Stimulated activated CD8-positive, alpha-beta memory T cell treated with anti-CD3 and anti-CD28 coated beads, Interleukin-4, amount 100 ng/mL, for 24 hours (primary cell): ENCODE results near the gene TRABD2A.

Experiments
- DNase-seq: peaks from one replicate; pipeline ENCODE4 v3.0.0-alpha.2; 2020; ENCODE audit warnings: low read depth

The TRABD2A gene

GRCh38 chr2:84817239-84817655 is 63.6 kb downstream of the TRABD2A start:
- DNase-seq: no peak

DNA sequence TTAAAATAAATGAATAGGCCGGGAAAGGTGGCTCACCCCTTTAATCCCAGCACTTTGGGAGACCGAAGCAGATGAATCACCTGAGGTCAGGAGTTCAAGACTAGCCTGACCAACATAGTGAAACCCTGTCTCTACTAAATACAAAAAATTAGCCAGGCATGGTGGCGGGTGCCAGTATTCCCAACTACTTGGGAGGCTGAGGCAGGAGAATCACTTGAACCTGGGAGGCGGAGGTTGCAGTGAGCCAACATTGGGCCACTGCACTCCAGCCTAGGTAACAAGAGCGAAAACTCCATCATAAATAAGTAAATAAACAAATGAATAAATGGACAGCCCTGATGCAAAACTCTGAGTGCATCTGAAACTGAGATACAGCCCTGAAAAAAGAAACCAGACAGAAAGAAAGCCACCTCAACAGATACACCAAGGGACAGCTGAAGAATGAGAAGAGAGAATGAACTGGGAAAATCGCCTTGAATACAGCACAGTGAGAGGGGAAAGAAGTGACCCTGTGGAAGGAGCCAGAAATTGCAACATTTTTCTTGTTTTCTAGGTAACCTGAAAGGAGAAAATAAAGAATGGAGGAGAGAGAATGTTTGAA is 64.4 kb downstream of the TRABD2A start:
- no peak for DNase-seq

GRCh38 chr2:84815146-84815545 is 65.7 kb downstream of the TRABD2A start:
- DNase-seq: no peak

DNA sequence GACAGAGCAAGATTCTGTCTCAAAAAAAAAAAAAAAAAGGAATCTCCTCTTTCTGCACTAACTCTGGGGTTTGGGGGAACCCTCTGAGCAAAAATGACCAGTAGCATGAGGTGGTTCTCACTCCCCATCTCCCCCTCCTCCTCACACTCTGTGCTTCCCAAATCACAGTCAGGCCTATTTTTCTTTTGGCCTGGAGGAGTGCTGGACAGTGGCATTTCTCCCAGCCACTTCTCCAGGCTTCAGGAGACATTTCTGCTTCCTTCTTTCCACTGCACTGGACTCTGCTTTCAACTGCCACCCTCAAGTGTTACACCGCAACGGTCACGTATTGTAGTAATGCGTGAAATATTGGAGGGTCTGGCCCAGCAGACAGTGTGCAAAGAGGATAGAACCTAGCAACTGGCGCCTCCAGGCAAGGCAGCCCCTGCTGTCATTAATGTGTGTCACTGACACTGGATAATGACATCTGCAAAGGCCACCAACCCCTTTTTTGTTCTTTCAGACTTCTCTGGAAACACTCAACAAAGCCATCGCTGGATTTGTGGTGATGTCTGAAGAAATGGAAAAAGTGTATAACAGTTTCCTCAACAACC is 68.9 kb downstream of the TRABD2A start:
- DNase-seq: no peak

- DNase-seq: no peak
Measured at GRCh38 chr2:84808279-84808678, 72.6 kb downstream of the TRABD2A start.

- DNase-seq: no peak
Measured at GRCh38 chr2:84807063-84807485, 73.8 kb downstream of the TRABD2A start.

DNA sequence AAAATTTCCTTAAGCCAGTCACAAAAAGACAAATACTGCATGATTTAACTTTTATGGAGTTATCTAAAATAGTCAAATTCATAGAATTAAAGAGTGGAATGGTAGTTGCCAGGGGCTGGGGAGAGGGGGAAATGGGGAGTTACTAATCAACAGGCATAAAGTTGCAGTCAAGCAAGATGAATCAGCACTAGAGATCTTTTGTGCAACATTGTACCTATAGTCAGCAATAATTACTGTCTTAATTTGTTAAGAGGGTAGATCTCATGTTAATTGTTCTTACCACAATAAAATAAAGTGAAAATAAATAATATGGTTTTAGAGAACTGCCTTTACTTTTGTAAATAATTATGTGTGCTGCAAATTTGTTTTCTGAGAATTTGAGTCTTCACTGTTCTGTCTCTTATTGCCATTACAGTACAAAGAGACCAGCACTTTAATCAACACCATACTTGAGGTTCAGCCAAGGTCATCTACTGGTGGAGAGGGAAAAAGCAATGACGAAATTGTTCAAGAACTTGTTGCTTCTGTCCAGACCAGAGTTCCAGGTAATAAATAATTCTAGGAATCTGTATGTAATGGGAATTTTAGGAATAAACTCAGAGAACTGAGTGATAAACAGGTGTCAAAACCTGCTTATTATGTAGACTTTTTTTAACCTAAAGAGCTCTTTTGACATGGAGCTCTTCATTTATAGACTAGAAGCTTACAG is 75.5 kb downstream of the TRABD2A start:
- DNase-seq: no peak

GRCh38 chr2:84801811-84802210 is 79.1 kb downstream of the TRABD2A start:
- no peak for DNase-seq

DNA sequence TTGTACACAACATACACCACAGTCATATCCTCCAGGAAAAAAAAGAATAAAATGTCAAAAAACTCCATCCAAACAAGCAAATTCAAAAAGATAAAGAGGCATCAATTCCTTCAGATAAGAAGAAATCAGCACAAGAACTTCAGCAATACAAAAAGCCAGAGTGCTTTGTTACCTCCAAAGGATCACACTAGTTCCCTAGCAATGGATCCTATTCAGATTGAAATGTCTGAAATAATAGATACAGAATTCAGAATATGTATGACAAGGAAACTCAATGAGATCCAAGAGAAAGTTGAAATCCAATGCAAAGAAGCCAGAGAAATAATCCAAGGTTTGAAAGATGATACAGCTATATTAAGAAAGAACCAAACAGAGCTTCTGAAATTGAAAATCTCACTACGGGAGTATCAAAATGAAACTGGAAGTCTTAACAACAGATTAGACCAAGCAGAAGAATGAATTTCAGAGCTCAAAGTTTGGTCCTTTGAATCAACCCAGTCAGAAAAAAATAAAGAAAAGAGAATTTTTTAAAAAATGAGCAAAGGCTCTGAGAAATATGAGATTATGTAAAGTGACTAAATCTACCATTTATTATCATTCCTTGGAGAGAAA is 80.6 kb downstream of the TRABD2A start:
- no peak for DNase-seq

GRCh38 chr2:84799772-84800171 is 81.1 kb downstream of the TRABD2A start:
- no peak for DNase-seq

DNA sequence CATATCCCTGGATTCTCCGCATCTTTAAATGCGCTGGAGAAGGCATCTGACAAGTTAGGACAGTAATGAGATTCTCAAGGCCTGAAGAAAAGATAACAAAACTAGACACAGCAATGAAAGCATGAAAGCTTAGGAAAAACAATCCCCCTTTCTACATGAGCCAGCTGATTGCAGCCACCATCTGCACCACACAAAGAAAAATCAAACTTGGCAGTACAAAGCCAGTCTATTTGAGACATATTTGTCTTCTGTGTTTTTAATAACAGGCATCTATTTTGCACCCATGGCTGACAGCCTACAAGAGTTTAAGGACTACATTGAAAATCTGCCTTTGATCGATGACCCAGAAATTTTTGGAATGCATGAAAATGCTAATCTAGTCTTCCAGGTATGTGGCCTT is 83.6 kb downstream of the TRABD2A start:
- no peak for DNase-seq

- DNase-seq: no peak
Measured at GRCh38 chr2:84796798-84797197, 84.1 kb downstream of the TRABD2A start.

GRCh38 chr2:84793641-84794040 is 87.2 kb downstream of the TRABD2A start:
- DNase-seq: no peak

DNA sequence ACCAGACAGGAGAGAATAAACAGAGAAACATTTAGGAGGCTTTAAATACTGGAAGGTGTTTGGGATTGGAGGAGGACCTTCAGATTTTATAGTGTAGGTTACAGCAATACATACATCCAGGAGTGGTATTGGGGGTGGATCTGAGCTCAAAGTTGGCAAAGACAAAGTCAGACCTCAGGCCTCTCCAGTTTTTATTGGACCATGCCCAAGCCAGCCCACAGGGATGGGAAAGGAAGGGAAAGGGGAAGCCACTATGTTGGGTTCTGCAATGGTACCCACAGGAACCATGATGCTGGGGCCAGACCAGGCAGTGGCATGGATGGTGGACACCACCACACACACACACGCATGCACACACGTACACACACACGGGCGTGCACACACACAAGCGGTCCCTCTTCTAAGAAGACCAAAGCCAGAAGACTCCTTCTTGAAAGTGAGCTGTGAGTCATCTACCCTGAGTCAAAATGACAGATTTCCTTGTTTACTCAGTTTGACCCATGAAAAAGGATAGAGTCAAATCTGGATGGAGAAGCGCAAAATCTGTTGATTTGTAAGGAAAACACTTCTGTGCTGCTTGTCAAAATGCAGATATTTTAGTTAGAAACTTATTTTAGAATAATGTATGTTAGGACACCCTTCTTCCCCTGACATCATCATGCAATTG is 87.9 kb downstream of the TRABD2A start:
- DNase-seq: no peak

DNA sequence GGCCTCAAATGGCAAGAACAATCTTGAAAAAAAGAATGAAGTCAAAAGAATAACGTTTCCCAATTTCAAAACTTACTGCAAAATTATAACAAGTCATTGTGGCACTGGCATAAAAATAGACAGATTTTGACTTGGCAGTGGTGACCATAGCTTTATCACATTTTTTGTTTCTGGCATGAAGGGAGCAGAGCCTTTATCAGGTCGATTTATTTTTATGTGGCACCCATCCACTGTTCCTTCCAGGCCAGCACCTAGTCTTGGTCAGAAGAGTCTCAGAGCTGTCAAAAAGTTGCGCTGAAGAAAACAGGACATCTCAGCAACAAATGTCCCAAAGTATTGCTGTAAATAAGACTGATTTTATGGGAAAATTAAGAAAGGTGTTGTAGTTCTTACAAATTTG is 92.4 kb downstream of the TRABD2A start:
- no peak for DNase-seq

DNA sequence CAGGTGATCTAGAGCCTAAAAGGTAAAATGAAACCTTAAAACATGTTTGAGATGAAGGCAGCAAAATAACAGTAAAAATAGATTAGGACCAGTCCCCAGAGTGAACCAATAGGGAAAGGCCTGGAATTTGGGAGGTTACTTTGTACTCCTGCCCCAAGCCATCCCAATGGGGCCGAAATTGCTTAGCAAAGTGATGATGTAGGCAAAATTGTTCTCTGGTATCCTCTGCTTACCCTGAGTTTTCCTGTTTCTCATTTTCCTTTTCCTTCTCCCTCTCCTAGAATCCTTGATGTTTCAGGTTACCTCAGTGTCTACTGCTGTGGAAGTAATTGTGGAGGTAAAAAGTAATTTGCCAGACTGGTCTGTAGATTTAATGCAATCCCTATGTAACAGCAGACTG is 92.9 kb downstream of the TRABD2A start:
- no peak for DNase-seq

GRCh38 chr2:84786601-84787000 is 94.3 kb downstream of the TRABD2A start:
- DNase-seq: no peak

DNA sequence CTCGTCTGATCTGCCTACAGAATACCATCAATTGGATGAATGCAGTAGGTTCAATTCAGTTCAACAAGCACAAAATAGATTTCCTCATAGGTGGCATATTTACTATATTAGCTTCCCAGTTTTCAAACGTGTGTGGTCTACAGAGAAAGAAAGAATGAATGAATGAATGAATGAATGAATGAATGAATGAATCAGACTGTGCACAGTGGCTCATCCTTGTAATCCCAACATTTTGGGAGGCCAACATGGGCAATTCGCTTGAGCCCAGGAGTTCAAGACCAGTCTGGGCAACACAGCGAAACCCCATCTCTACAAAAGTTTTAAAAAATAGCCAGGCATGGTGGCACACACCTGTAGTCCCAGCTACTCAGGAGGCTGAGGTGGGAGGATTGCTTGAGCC is 94.9 kb downstream of the TRABD2A start:
- DNase-seq: no peak

GRCh38 chr2:84782717-84783442 is 98.0 kb downstream of the TRABD2A start:
- DNase-seq: no peak

GRCh38 chr2:84781942-84782716 is 98.8 kb downstream of the TRABD2A start:
- DNase-seq: peak; percentile 22

DNA sequence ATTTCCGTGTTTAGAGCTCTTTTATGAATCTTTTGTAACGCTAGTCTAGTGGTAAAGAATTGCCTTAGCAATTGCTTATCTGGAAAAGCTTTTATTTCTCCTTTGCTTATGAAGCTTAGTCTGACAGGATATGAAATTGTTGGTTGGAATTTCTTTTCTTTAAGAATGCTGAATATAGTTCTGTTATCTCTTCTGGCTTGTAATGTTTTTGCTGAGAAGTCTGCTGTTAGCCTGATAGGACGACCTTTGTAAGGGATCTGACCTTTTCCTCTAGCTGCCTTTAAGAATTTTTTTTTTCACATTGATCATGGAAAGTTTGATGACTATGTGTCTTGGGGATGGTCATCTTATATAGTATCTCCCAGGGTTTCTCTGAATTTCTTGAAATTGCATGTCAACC is 101.1 kb downstream of the TRABD2A start:
- no peak for DNase-seq
